Stimulated activated CD4-positive, alpha-beta T cell treated with anti-CD3 and anti-CD28 coated beads, TNF-alpha, amount 100 ng/mL, for 1 hour (primary cell): ENCODE data around the gene TYK2.
"Not testable (repeated sequence)": the region's sequence is repeated elsewhere in the genome, so short reads cannot be mapped to it uniquely, and the experiment has no call there.

Experiments
- DNase-seq, 3 donors: peaks; one replicate each; pipeline ENCODE4 v3.0.0-alpha.2; 2020; ENCODE audit warnings: low read depth in 3 of 3, low spot score in 1 of 3

Gene TYK2

GRCh38 chr19:10380313-10381102, at the start of gene TYK2:
TSS of gene TYK2 (minus strand) at chr19:10380572. CDS start at chr19:10378406, 2,166 bp downstream.
- peak; percentile 90 to 97 (median 93) for DNase-seq

- no peak for DNase-seq
Observed at GRCh38 chr19:10428996-10429381, 48.6 kb upstream of the TYK2 start.

GRCh38 chr19:10427169-10427568, 46.8 kb upstream of the TYK2 start:
- DNase-seq: no peak

- DNase-seq: peak in 1 of 3 donors; percentile 63
Observed at GRCh38 chr19:10424011-10424637, 43.8 kb upstream of the TYK2 start.

GRCh38 chr19:10422846-10423245, 42.5 kb upstream of the TYK2 start:
- no peak for DNase-seq

- DNase-seq: no peak
Observed at GRCh38 chr19:10422046-10422461, 41.7 kb upstream of the TYK2 start.

GRCh38 chr19:10421240-10422045, 41.1 kb upstream of the TYK2 start:
- DNase-seq: no peak

GRCh38 chr19:10420444-10421239, 40.3 kb upstream of the TYK2 start, which contains the start of gene PDE4A:
TSS of gene PDE4A (plus strand) at chr19:10420538. CDS start at chr19:10420765, 227 bp downstream.
- no peak for DNase-seq

GRCh38 chr19:10419646-10420443, 39.5 kb upstream of the TYK2 start:
- DNase-seq: no peak

GRCh38 chr19:10419200-10419645, 38.9 kb upstream of the TYK2 start:
- DNase-seq: no peak

GRCh38 chr19:10418485-10419199, 38.3 kb upstream of the TYK2 start:
- no peak for DNase-seq

GRCh38 chr19:10418235-10418484, 37.8 kb upstream of the TYK2 start:
- DNase-seq: no peak

- DNase-seq: no peak
Observed at GRCh38 chr19:10417541-10418234, 37.3 kb upstream of the TYK2 start.

- DNase-seq: peak; percentile 79 to 92 (median 85)
Observed at GRCh38 chr19:10416380-10417257, 36.2 kb upstream of the TYK2 start.

GRCh38 chr19:10416083-10416379, 35.7 kb upstream of the TYK2 start:
- DNase-seq: no peak

GRCh38 chr19:10412257-10412977, 32.0 kb upstream of the TYK2 start:
- no peak for DNase-seq

- not testable (repeated sequence) for DNase-seq
Observed at GRCh38 chr19:10411224-10411623, 30.9 kb upstream of the TYK2 start.
